IMR-90 (cell line): ENCODE measurements around the gene PRKD1. TPM values are rescaled to one million over a fixed set of nuclear protein-coding genes. Genes with fewer than 3 reads are reported as not detected.

Experiments used
- ATAC-seq: fragments of 200-7000 bp; cut with Tn5 transposase; 2 replicates; pipeline ENCODE4 v1.9.1; 2020; ENCODE audit warnings: low read depth, mild to moderate bottlenecking, moderate library complexity
- BruUV-seq: library from RNA; stranded (reverse); fragments of 400-500 nt; replicated peaks from 2 replicates; lab custom pipeline; 2021; lab: Mats Ljungman, UMichigan
- CTCF ChIA-PET: fragments of 300-600 bp; formaldehyde crosslinking; extraction: SDS; loops from one replicate; lab custom pipeline; 2021; ENCODE audit warnings: antibody characterized with exemption; lab: Yijun Ruan, JAX
- POLR2A ChIA-PET: fragments of 300-600 bp; sonication (Branson Sonifier 250); formaldehyde crosslinking; loops from one replicate; lab custom pipeline; 2022; ENCODE audit warnings: antibody characterized with exemption; ENCODE audit not compliant: unreplicated experiment; lab: Charles Lee
- DNase-seq: peaks from one replicate; pipeline ENCODE4 v3.0.0; 2013
- H2AFZ ChIP-seq: replicated peaks from 2 replicates; pipeline ENCODE3; 2013; ENCODE audit warnings: low read length, mild to moderate bottlenecking; ENCODE audit not compliant: poor library complexity
- H2AK5ac ChIP-seq: 2 replicates; pipeline ENCODE4 v1.6.1; 2013; ENCODE audit warnings: low read depth, low read length, inconsistent platforms
- H2AK9ac ChIP-seq: replicated peaks from 2 replicates; pipeline ENCODE3; 2013; ENCODE audit warnings: mild to moderate bottlenecking, low read depth, low read length, moderate library complexity; ENCODE audit not compliant: poor library complexity
- H2BK120ac ChIP-seq: 2 replicates; pipeline ENCODE4 v1.6.1; 2013; ENCODE audit warnings: low read depth, low read length, inconsistent platforms
- H2BK15ac ChIP-seq: 3 replicates; pipeline ENCODE4 v1.6.1; 2013; ENCODE audit warnings: low read depth, low read length, inconsistent platforms
- H2BK20ac ChIP-seq: 2 replicates; pipeline ENCODE4 v1.6.1; 2013; ENCODE audit warnings: low read depth, mild to moderate bottlenecking, inconsistent platforms, low read length, moderate library complexity
- H2BK5ac ChIP-seq: 2 replicates; pipeline ENCODE4 v1.6.1; 2013; ENCODE audit warnings: mild to moderate bottlenecking, low read depth, low read length, inconsistent platforms; ENCODE audit not compliant: poor library complexity, severe bottlenecking
- H3K14ac ChIP-seq: replicated peaks from 2 replicates; pipeline ENCODE4 v1.6.1; 2013; ENCODE audit warnings: low read depth, low read length, inconsistent platforms
- H3K18ac ChIP-seq: 2 replicates; pipeline ENCODE4 v1.6.1; 2013; ENCODE audit warnings: low read depth, low read length, control low read depth
- H3K23ac ChIP-seq: 2 replicates; pipeline ENCODE4 v1.6.1; 2013; ENCODE audit warnings: low read depth, low read length, inconsistent platforms
- H3K27ac ChIP-seq: 2 replicates; pipeline ENCODE4 v1.5.1; 2013; ENCODE audit warnings: mild to moderate bottlenecking, control low read depth, low read length; ENCODE audit not compliant: insufficient read depth
- H3K27me3 ChIP-seq: 2 replicates; pipeline ENCODE4 v1.6.1; 2013; ENCODE audit warnings: low read length; ENCODE audit not compliant: control insufficient read depth, insufficient read depth
- H3K36me3 ChIP-seq: 2 replicates; pipeline ENCODE4 v1.6.1; 2013; ENCODE audit warnings: low read length, mixed read lengths; ENCODE audit not compliant: control insufficient read depth, insufficient read depth
- H3K4ac ChIP-seq: 2 replicates; pipeline ENCODE4 v1.6.1; 2013; ENCODE audit warnings: low read depth, low read length, inconsistent platforms
- H3K4me1 ChIP-seq: 2 replicates; pipeline ENCODE4 v1.6.1; 2013; ENCODE audit warnings: low read length, mixed read lengths; ENCODE audit not compliant: control insufficient read depth, insufficient read depth
- H3K4me2 ChIP-seq: 2 replicates; pipeline ENCODE4 v1.6.1; 2013; ENCODE audit warnings: low read depth, mild to moderate bottlenecking, control low read depth, low read length, moderate library complexity
- H3K4me3 ChIP-seq: 2 replicates; pipeline ENCODE4 v1.5.1; 2013; ENCODE audit warnings: low read depth, mild to moderate bottlenecking, control low read depth, low read length, moderate library complexity; ENCODE audit not compliant: insufficient read depth
- H3K56ac ChIP-seq: 2 replicates; pipeline ENCODE4 v1.6.1; 2013; ENCODE audit warnings: low read length, inconsistent platforms; ENCODE audit not compliant: insufficient read depth; ENCODE audit errors: extremely low read depth
- H3K79me1 ChIP-seq, 2 experiments: 2 replicates each; pipeline ENCODE4 v1.6.1; 2013; ENCODE audit warnings: low read length in 2 of 2, inconsistent platforms in 1 of 2, low read depth in 1 of 2
- H3K9ac ChIP-seq: 2 replicates; pipeline ENCODE4 v1.6.1; 2013; ENCODE audit warnings: low read depth, low read length, control low read depth
- H3K9me1 ChIP-seq: 2 replicates; pipeline ENCODE4 v1.6.1; 2013; ENCODE audit warnings: low read length, inconsistent platforms; ENCODE audit not compliant: insufficient read depth
- H3K9me3 ChIP-seq: 2 replicates; pipeline ENCODE4 v1.6.1; 2013; ENCODE audit warnings: low read length; ENCODE audit not compliant: control insufficient read depth, insufficient read depth
- H4K20me1 ChIP-seq: 2 replicates; pipeline ENCODE4 v1.6.1; 2013; ENCODE audit warnings: low read length, inconsistent platforms; ENCODE audit not compliant: insufficient read depth
- H4K5ac ChIP-seq: 2 replicates; pipeline ENCODE4 v1.6.1; 2013; ENCODE audit warnings: mild to moderate bottlenecking, low read depth, low read length, control low read depth
- H4K8ac ChIP-seq, 2 experiments: 2 replicates each; pipeline ENCODE4 v1.6.1; 2013; ENCODE audit warnings: low read depth in 2 of 2, low read length in 2 of 2, control low read depth in 1 of 2, inconsistent platforms in 1 of 2
- H4K91ac ChIP-seq: 2 replicates; pipeline ENCODE4 v1.6.1; 2013; ENCODE audit warnings: low read depth, low read length, inconsistent platforms; ENCODE audit not compliant: insufficient read depth
- RAD21 ChIP-seq: IDR thresholded peaks from 2 replicates; pipeline ENCODE4 v1.6.1; 2012; ENCODE audit warnings: low read length, improper control_type of control experiment
- WGBS, 2 experiments: methylation state at CpG; one replicate each; pipeline versions ENCODE4 v1.1.5 to v1.1.7; 2013; ENCODE audit warnings: missing lambda C conversion rate in 2 of 2; ENCODE audit not compliant: insufficient read length in 1 of 2; ENCODE audit errors: extremely low coverage in 2 of 2; 5-methylcytosine and 5-hydroxymethylcytosine counted together
- dilution Hi-C: fragments of 300-500 bp; cut with HindIII; formaldehyde crosslinking; loops from one replicate; pipeline ENCODE4 v1.14.3; 2018; ENCODE audit warnings: low sequenced_read_pairs; ENCODE audit not compliant: unreplicated experiment
- in situ Hi-C: fragments of 300-500 bp; cut with MboI; formaldehyde crosslinking; loops from 3 replicates; pipeline ENCODE4 v1.14.3; 2019; ENCODE audit warnings: low sequenced_read_pairs, inconsistent platforms, mixed read lengths
- intact Hi-C: fragments of 100-400 bp; cut with micrococcal nuclease; formaldehyde crosslinking; loops from 2 replicates; pipeline ENCODE4 v1.10.0; 2022
- polyA plus RNA-seq, 3 experiments: library from polyadenylated mRNA; depleted of rRNA; stranded (reverse); fragments of >200 nt; gene quantifications; 2 replicates each; pipeline ENCODE4 v1.2.3, GENCODE V29; 2012; ENCODE audit warnings: low replicate concordance in 1 of 3
- total RNA-seq: library from RNA; depleted of rRNA; stranded (reverse); fragments of >200 nt; gene quantifications from 2 replicates; pipeline ENCODE4 v1.2.3, GENCODE V29; 2012

Gene PRKD1
- total and polyA plus RNA-seq, 2 of the 4 experiments (the other 2 are of a cell fraction): 12.9 to 14.2 TPM

DNA sequence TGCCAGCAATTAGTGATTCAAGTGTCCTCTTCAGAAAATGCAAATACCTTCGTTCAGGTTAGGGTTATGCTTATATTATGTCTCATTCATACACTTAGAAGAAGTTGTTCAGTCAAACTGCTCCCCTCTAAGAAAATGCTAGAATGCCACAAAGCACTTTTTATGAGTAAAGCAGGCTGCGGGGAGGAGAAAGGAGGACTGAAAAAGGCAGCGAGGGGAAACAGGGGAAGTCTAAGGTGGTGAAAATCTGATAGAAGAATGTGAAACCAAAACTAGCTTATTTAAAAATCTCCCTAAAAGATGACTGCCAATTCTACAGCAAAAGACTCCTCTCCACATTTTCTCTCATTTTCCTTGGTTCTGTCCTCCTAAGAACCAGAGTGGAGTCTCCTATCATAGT lies 70.1 kb downstream of the PRKD1 start:
- BruUV-seq: no TSS peak
- POLR2A ChIA-PET: interaction anchor here (0.6 to 1.6 kb wide), 2 partner anchors 11 kb away, joined by 3 read pairs; no protein-coding TSS in a partner anchor
- no CpG with 5 or more reads among the region's 3 CpGs for WGBS, 2 experiments

More for the DNA sequence above, 70.1 kb downstream of the PRKD1 start:
- Histone ChIP-seq H3K79me1 (peaks cover 8 to 20% of the 10 kb centered on the region in 2 experiments; a peak in 2 of 4 replicates), H3K36me3 (no peaks in the 10 kb centered on the region), H3K4me1 (no peaks in the 10 kb centered on the region; the same call in 1 of the 2 replicates), H4K5ac (no peak overlapping the region), H3K27ac (no peak overlapping the region), H2BK15ac (no peak overlapping the region), H2AK9ac (no peak overlapping the region), H2AFZ (no peak overlapping the region), H3K9me3 (peaks cover 4% of the 10 kb centered on the region; the same call in 1 of the 2 replicates), H4K20me1 (no peaks in the 10 kb centered on the region), H2BK120ac (no peak overlapping the region), H2BK5ac (no peak overlapping the region), H3K14ac (no peak overlapping the region), H3K18ac (no peak overlapping the region), H3K56ac (no peak overlapping the region), H4K91ac (no peak overlapping the region), H3K4me3 (no peak overlapping the region), H3K23ac (no peak overlapping the region), H3K9me1 (no peaks in the 10 kb centered on the region), H3K4me2 (no peak overlapping the region), H2AK5ac (no peak overlapping the region), H2BK20ac (no peak overlapping the region), H3K9ac (no peak overlapping the region), H3K27me3 (no peaks in the 10 kb centered on the region), H4K8ac (no peak overlapping the region), H3K4ac (no peak overlapping the region)
- DNase-seq (no peak), ATAC-seq (no peak)
- intact Hi-C loops (no loop called here), in situ Hi-C loops (no loop called here), dilution Hi-C loops (no loop called here)
- no peak for TF ChIP-seq RAD21
- CTCF ChIA-PET: interaction anchor here (1.3 kb wide), 1 partner anchor 11 kb away, joined by 3 read pairs; no protein-coding TSS in a partner anchor
